ENCODE data around the gene PPP4C. TPM values are rescaled to one million over a fixed set of nuclear protein-coding genes. Genes with fewer than 3 reads are reported as not detected.

Gene PPP4C
- total and polyA plus RNA-seq, 7 experiments from 2014 or later: 68.4 to 176 (median 104) TPM

- no peak for ATAC-seq
- no peaks in the 10 kb centered on the region for H3K9me3 Mint-ChIP-seq
- H3K27ac ChIP-seq (ENCODE audit: low read depth, low read length): no peak overlapping the region
- peaks cover 0 to 7% (median 0%) of the 10 kb centered on the region in 7 donors for H3K4me1 Mint-ChIP-seq
- intact Hi-C loops (cut with micrococcal nuclease): loop anchor here in 1 of 2 donors (1.0 to 2.0 kb wide), 4 partner anchors 13 to 587 kb away; partner anchors contain the start of gene TBX6
- no peaks in the 10 kb centered on the region for H3K27me3 ChIP-seq (ENCODE audit: control insufficient read depth in 2 of 2, insufficient read depth in 2 of 2, low read length in 2 of 2)
- peaks cover 0 to 21% (median 0%) of the 10 kb centered on the region in 5 donors for H3K27me3 Mint-ChIP-seq
- H3K27ac Mint-ChIP-seq: no peak overlapping the region
- no peak overlapping the region for H3K4me3 ChIP-seq (ENCODE audit: low read length)
- no peaks in the 10 kb centered on the region for H3K36me3 ChIP-seq (ENCODE audit: control insufficient read depth in 2 of 3, insufficient read depth in 3 of 3, low read length in 3 of 3)
- peak in 3 of 9 donors; percentile 40 to 44 (median 42) for DNase-seq
- no peaks in the 10 kb centered on the region for H3K36me3 Mint-ChIP-seq
- ChIA-PET POLR2A (interaction anchor here (1.3 kb wide), 1 partner anchor 142 kb away, joined by 4 read pairs; the partner anchor contains the start of gene CORO1A), CTCF (interaction anchor here (0.9 to 3.3 kb wide), 3 partner anchors 9 to 14 kb away, joined by 3 to 10 read pairs (median 4); no protein-coding TSS in a partner anchor)
- no peaks in the 10 kb centered on the region for H3K4me1 ChIP-seq (ENCODE audit: control insufficient read depth in 2 of 2, insufficient read depth in 2 of 2, low read length in 2 of 2)
- H3K9me3 ChIP-seq (ENCODE audit: control insufficient read depth in 2 of 3, low read length in 3 of 3): no peaks in the 10 kb centered on the region
- H3K4me3 Mint-ChIP-seq: no peak overlapping the region
Observed at GRCh38 chr16:30041841-30042240, 34.0 kb upstream of the PPP4C start.

DNA sequence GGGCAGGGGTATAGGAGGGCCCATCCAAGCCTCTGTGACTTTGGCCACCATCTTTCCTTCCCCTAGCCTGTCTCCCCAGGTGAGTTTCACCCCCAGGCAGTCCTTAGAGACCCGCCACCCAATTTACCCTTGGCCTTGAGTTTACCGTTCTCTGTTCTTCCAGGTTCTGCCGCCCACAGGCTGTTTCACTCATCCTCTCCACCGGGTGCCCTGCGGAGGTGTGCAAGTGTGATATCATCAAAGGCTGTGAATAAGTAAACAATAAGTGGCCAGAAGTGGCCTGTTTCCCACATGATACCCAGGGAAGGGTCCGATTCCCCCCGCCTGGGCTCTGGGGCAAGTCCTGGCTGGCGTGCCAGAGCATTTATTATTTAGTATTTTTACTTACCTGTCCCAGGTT, 29.6 kb upstream of the PPP4C start:
- Mint-ChIP-seq H3K9me3 (no peaks in the 10 kb centered on the region), H3K27me3 (peaks cover 0 to 10% (median 0%) of the 10 kb centered on the region in 5 donors), H3K27ac (peak overlapping the region in 1 of 9 donors; percentile 57), H3K4me1 (peaks cover 0 to 7% (median 0%) of the 10 kb centered on the region in 7 donors), H3K36me3 (no peaks in the 10 kb centered on the region), H3K4me3 (no peak overlapping the region)
- no peak overlapping the region for H3K4me3 ChIP-seq (ENCODE audit: low read length)
- no peak overlapping the region for H3K27ac ChIP-seq (ENCODE audit: low read depth, low read length)
- ChIA-PET CTCF (no interaction called here), POLR2A (no interaction called here)
- no peaks in the 10 kb centered on the region for H3K9me3 ChIP-seq (ENCODE audit: control insufficient read depth in 2 of 3, low read length in 3 of 3)
- intact Hi-C loops (cut with micrococcal nuclease): no loop called here
- DNase-seq (no peak), ATAC-seq (no peak)
- H3K27me3 ChIP-seq (ENCODE audit: control insufficient read depth in 2 of 2, insufficient read depth in 2 of 2, low read length in 2 of 2): no peaks in the 10 kb centered on the region
- no peaks in the 10 kb centered on the region for H3K4me1 ChIP-seq (ENCODE audit: control insufficient read depth in 2 of 2, insufficient read depth in 2 of 2, low read length in 2 of 2)
- H3K36me3 ChIP-seq (ENCODE audit: control insufficient read depth in 2 of 3, insufficient read depth in 3 of 3, low read length in 3 of 3): no peaks in the 10 kb centered on the region

- Mint-ChIP-seq H3K4me1 (peaks cover 0 to 9% (median 2%) of the 10 kb centered on the region in 7 donors), H3K4me3 (no peak overlapping the region), H3K9me3 (peaks cover 0 to under 1% (median 0%) of the 10 kb centered on the region in 11 donors), H3K27me3 (peaks cover 0 to 9% (median 0%) of the 10 kb centered on the region in 5 donors), H3K27ac (no peak overlapping the region), H3K36me3 (no peaks in the 10 kb centered on the region)
- no peak for DNase-seq
- intact Hi-C loops (cut with micrococcal nuclease): no loop called here
- H3K36me3 ChIP-seq (ENCODE audit: control insufficient read depth in 2 of 3, insufficient read depth in 3 of 3, low read length in 3 of 3): no peaks in the 10 kb centered on the region
- no peaks in the 10 kb centered on the region for H3K4me1 ChIP-seq (ENCODE audit: control insufficient read depth in 2 of 2, insufficient read depth in 2 of 2, low read length in 2 of 2)
- POLR2A ChIA-PET: no interaction called here
- CTCF ChIA-PET: no interaction called here
- H3K27ac ChIP-seq (ENCODE audit: low read depth, low read length): no peak overlapping the region
- H3K4me3 ChIP-seq (ENCODE audit: low read length): no peak overlapping the region
- H3K9me3 ChIP-seq (ENCODE audit: control insufficient read depth in 2 of 3, low read length in 3 of 3): no peaks in the 10 kb centered on the region
- ATAC-seq: no peak
- no peaks in the 10 kb centered on the region for H3K27me3 ChIP-seq (ENCODE audit: control insufficient read depth in 2 of 2, insufficient read depth in 2 of 2, low read length in 2 of 2)
Observed at GRCh38 chr16:30046588-30046987, 29.2 kb upstream of the PPP4C start.

DNA sequence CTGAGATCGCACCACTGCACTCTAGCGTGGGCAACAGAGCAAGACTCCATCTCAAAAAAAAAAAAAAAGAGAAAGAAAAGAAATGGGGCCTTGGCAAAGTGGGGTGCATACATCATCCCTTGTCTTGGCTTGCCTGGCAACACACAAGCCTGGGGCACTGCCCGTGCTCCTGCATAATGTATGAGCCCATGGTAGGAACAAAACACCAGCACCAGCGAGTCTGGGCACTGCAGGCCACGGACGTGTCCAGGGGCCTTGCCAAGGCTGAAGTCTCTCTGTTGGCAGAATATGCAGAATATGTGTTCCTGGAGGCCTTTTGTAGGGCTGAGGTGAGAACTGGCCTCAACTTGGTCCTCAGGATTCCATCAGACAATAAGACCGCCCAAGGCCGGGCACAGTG, 25.9 kb upstream of the PPP4C start:
- Mint-ChIP-seq H3K27me3 (no peaks in the 10 kb centered on the region), H3K36me3 (no peaks in the 10 kb centered on the region), H3K4me1 (peaks cover 2 to 30% (median 16%) of the 10 kb centered on the region in 7 donors), H3K4me3 (no peak overlapping the region), H3K9me3 (peaks cover 0 to 1% (median 0%) of the 10 kb centered on the region in 11 donors), H3K27ac (peak overlapping the region in 1 of 9 donors; percentile 15)
- no peak overlapping the region for H3K4me3 ChIP-seq (ENCODE audit: low read length)
- intact Hi-C loops (cut with micrococcal nuclease): loop anchor here in 1 of 2 donors (5.0 kb wide), 1 partner anchor 42 kb away; the partner anchor contains the start of gene TBX6
- ChIA-PET CTCF (no interaction called here), POLR2A (interaction anchor here (1.2 kb wide), 1 partner anchor 16 kb away, joined by 3 read pairs; the partner anchor contains the start of gene ALDOA)
- ATAC-seq (no peak), DNase-seq (no peak)
- H3K9me3 ChIP-seq (ENCODE audit: control insufficient read depth in 2 of 3, low read length in 3 of 3): no peaks in the 10 kb centered on the region
- H3K27ac ChIP-seq (ENCODE audit: low read depth, low read length): no peak overlapping the region
- no peaks in the 10 kb centered on the region for H3K36me3 ChIP-seq (ENCODE audit: control insufficient read depth in 2 of 3, insufficient read depth in 3 of 3, low read length in 3 of 3)
- peaks cover 4 to 5% of the 10 kb centered on the region in 2 donors for H3K4me1 ChIP-seq (ENCODE audit: control insufficient read depth in 2 of 2, insufficient read depth in 2 of 2, low read length in 2 of 2)
- no peaks in the 10 kb centered on the region for H3K27me3 ChIP-seq (ENCODE audit: control insufficient read depth in 2 of 2, insufficient read depth in 2 of 2, low read length in 2 of 2)

- ATAC-seq (no peak), DNase-seq (no peak)
- peaks cover 4 to 5% of the 10 kb centered on the region in 2 donors for H3K4me1 ChIP-seq (ENCODE audit: control insufficient read depth in 2 of 2, insufficient read depth in 2 of 2, low read length in 2 of 2)
- POLR2A ChIA-PET: interaction anchor here (7.7 kb wide), 1 partner anchor 15 kb away, joined by 48 read pairs; the partner anchor contains the start of gene ALDOA
- no peak overlapping the region for H3K4me3 ChIP-seq (ENCODE audit: low read length)
- H3K9me3 ChIP-seq (ENCODE audit: control insufficient read depth in 2 of 3, low read length in 3 of 3): no peaks in the 10 kb centered on the region
- intact Hi-C loops (cut with micrococcal nuclease): loop anchor here in 1 of 2 donors (5.0 kb wide), 1 partner anchor 41 kb away; the partner anchor contains the start of gene TBX6
- no peak overlapping the region for H3K27ac ChIP-seq (ENCODE audit: low read depth, low read length)
- CTCF ChIA-PET: no interaction called here
- peak overlapping the region in 8 of 9 donors; percentile 45 to 83 (median 64) for H3K27ac Mint-ChIP-seq
- H3K27me3 Mint-ChIP-seq: no peaks in the 10 kb centered on the region
- no peaks in the 10 kb centered on the region for H3K27me3 ChIP-seq (ENCODE audit: control insufficient read depth in 2 of 2, insufficient read depth in 2 of 2, low read length in 2 of 2)
- H3K4me1 Mint-ChIP-seq: peaks cover 6 to 35% (median 24%) of the 10 kb centered on the region in 7 donors
- H3K36me3 Mint-ChIP-seq: no peaks in the 10 kb centered on the region
- H3K36me3 ChIP-seq (ENCODE audit: control insufficient read depth in 2 of 3, insufficient read depth in 3 of 3, low read length in 3 of 3): no peaks in the 10 kb centered on the region
- peak overlapping the region; percentile 14 to 83 (median 63) for H3K4me3 Mint-ChIP-seq
- peaks cover 0 to 1% (median 0%) of the 10 kb centered on the region in 11 donors for H3K9me3 Mint-ChIP-seq
Observed at GRCh38 chr16:30051518-30051917, 24.3 kb upstream of the PPP4C start.

DNA sequence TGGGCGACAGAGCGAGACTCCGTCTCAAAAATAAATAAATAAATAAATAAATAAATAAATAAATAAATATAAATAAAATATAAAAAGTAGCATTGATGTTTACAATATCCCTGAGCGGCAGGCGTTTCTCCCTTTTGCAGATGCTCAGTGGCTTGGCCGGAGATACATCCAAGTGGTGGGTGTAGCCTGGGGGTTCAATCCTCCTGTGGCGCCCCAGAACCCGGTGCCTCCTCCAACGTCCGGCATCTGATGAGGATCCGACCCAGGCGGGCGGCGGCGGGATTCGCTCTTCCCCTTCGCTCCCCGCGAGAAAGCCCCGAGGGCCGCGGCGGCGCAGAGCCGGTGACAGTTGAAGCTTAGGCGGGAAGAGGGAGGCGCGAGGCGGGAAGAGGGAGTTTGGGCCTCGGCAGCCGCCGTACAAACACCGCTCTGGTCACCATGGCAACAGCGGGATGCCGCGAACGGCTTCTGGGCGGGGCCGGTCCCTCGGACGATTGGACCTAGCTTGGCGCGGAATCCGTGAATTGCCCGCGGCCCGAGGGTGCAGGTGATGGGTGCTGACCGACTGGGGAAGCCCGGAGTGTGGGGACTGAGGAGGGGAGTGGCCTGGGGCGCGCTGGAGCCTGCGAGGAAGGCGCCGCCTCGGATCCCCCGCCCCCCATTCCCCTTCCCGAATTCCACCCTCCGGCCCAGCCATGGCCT, 23.0 kb upstream of the PPP4C start:
- H3K27ac ChIP-seq (ENCODE audit: low read depth, low read length): peak overlapping the region; percentile 51
- no peaks in the 10 kb centered on the region for H3K27me3 ChIP-seq (ENCODE audit: control insufficient read depth in 2 of 2, insufficient read depth in 2 of 2, low read length in 2 of 2)
- H3K4me1 Mint-ChIP-seq: peaks cover 6 to 35% (median 24%) of the 10 kb centered on the region in 7 donors
- no peaks in the 10 kb centered on the region for H3K9me3 ChIP-seq (ENCODE audit: control insufficient read depth in 2 of 3, low read length in 3 of 3)
- no peaks in the 10 kb centered on the region for H3K36me3 ChIP-seq (ENCODE audit: control insufficient read depth in 2 of 3, insufficient read depth in 3 of 3, low read length in 3 of 3)
- no peaks in the 10 kb centered on the region for H3K27me3 Mint-ChIP-seq
- CTCF ChIA-PET: no interaction called here
- H3K4me3 Mint-ChIP-seq: peak overlapping the region; percentile 82 to 90 (median 86)
- H3K4me3 ChIP-seq (ENCODE audit: low read length): peak overlapping the region; percentile 51
- ATAC-seq (peak; percentile 87), DNase-seq (peak; percentile 70 to 96 (median 80))
- intact Hi-C loops (cut with micrococcal nuclease): loop anchor here (1.0 to 5.0 kb wide), 4 partner anchors 11 to 190 kb away; partner anchors contain the start of genes ALDOA (in 1 of the 2), CDIPT (in 1 of the 2) and TBX6 (in 1 of the 2)
- H3K4me1 ChIP-seq (ENCODE audit: control insufficient read depth in 2 of 2, insufficient read depth in 2 of 2, low read length in 2 of 2): peaks cover 4 to 5% of the 10 kb centered on the region in 2 donors
- POLR2A ChIA-PET: interaction anchor here (0.6 to 7.7 kb wide), 6 partner anchors 8 to 379 kb away, joined by 3 to 48 read pairs (median 4); partner anchors contain the start of gene ALDOA
- peak overlapping the region in 7 of 9 donors; percentile 58 to 86 (median 80) for H3K27ac Mint-ChIP-seq
- peaks cover 0 to 1% (median 0%) of the 10 kb centered on the region in 11 donors for H3K9me3 Mint-ChIP-seq
- no peaks in the 10 kb centered on the region for H3K36me3 Mint-ChIP-seq
